Stimulated activated naive B cell treated with anti-CD40 and anti-IgM and Interleukin-4, amounts not matched to agents 10 μg/mL and 1 μg/mL and 100 μg/mL, for 72 hours (primary cell): ENCODE results near the gene RNF227.
"Not testable (repeated sequence)": the region's sequence is repeated elsewhere in the genome, so short reads cannot be mapped to it uniquely, and the experiment has no call there.

Experiments
- ATAC-seq, 2 donors: fragments of 150-1000 bp; cut with Tn5 transposase; replicated peaks; 2 replicates each; pipeline ENCODE4 v1.10.0; 2021; ENCODE audit warnings: moderate library complexity in 1 of 2
- DNase-seq: peaks from one replicate; pipeline ENCODE4 v3.0.0; 2021
- H3K27ac Mint-ChIP-seq: one replicate; pipeline ENCODE4 v1.8.0; 2022; ENCODE audit warnings: mild to moderate bottlenecking, mixed read lengths
- H3K27me3 Mint-ChIP-seq, 2 donors: one replicate each; pipeline ENCODE4 v1.8.0; 2022; ENCODE audit warnings: mixed read lengths in 2 of 2
- H3K36me3 Mint-ChIP-seq, 2 donors: one replicate each; pipeline ENCODE4 v1.8.0; 2022; ENCODE audit warnings: mixed read lengths in 2 of 2, mild to moderate bottlenecking in 1 of 2
- H3K4me1 Mint-ChIP-seq, 2 donors: one replicate each; pipeline ENCODE4 v1.8.0; 2022; ENCODE audit warnings: mixed read lengths in 2 of 2, mild to moderate bottlenecking in 1 of 2
- H3K4me3 Mint-ChIP-seq, 2 donors: one replicate each; pipeline ENCODE4 v1.8.0; 2022; ENCODE audit warnings: mild to moderate bottlenecking in 2 of 2, mixed read lengths in 2 of 2, moderate library complexity in 1 of 2
- H3K9me3 Mint-ChIP-seq, 2 donors: one replicate each; pipeline ENCODE4 v1.8.0; 2022; ENCODE audit warnings: mixed read lengths in 2 of 2, mild to moderate bottlenecking in 1 of 2

The RNF227 gene

GRCh38 chr17:7878234-7878633 is 37.9 kb downstream of the RNF227 start:
- Mint-ChIP-seq H3K4me3 (no peak overlapping the region), H3K36me3 (peaks cover 18% of the 10 kb centered on the region in 2 donors), H3K9me3 (no peaks in the 10 kb centered on the region), H3K27me3 (no peaks in the 10 kb centered on the region), H3K27ac (no peak overlapping the region), H3K4me1 (peaks cover 9 to 10% of the 10 kb centered on the region in 2 donors)
- DNase-seq = no peak
- no peak for ATAC-seq

GRCh38 chr17:7875804-7876370 is 40.2 kb downstream of the RNF227 start:
- H3K9me3 Mint-ChIP-seq = no peaks in the 10 kb centered on the region
- peaks cover 20 to 24% of the 10 kb centered on the region in 2 donors for H3K36me3 Mint-ChIP-seq
- DNase-seq = no peak
- no peaks in the 10 kb centered on the region for H3K27me3 Mint-ChIP-seq
- no peak overlapping the region for H3K4me3 Mint-ChIP-seq
- peaks cover 9 to 10% of the 10 kb centered on the region in 2 donors for H3K4me1 Mint-ChIP-seq
- no peak for ATAC-seq
- no peak overlapping the region for H3K27ac Mint-ChIP-seq

- H3K36me3 Mint-ChIP-seq = peaks cover 21 to 26% of the 10 kb centered on the region in 2 donors
- H3K27ac Mint-ChIP-seq = no peak overlapping the region
- DNase-seq (no peak), ATAC-seq (no peak)
- H3K27me3 Mint-ChIP-seq = no peaks in the 10 kb centered on the region
- peaks cover 11 to 12% of the 10 kb centered on the region in 2 donors for H3K4me1 Mint-ChIP-seq
- H3K4me3 Mint-ChIP-seq = no peak overlapping the region
- no peaks in the 10 kb centered on the region for H3K9me3 Mint-ChIP-seq
These were observed 43.0 kb downstream of the RNF227 start for GRCh38 chr17:7873051-7873450.

DNA sequence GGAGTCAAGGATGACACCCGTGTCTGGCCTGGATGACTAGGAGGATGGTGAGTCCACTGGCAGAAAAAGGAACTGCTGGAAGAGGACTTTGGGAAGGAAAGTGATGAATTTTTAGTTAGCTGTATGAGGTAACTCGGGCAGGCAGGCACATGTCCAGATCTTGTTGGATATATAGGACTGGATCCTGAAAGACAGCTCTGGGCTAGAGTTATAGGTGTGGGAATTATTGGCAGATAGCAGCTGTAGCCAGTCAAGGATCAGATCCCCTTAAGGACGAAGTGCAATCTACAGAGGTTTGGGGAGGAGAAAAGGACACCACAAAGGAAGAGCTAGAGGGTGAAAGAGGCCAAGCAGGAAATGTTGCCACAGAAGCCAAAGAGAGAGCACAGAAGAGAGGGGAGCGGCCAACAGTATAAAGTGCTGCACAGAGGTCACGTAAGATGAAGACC is 48.2 kb downstream of the RNF227 start:
- no peak for DNase-seq
- H3K4me3 Mint-ChIP-seq = no peak overlapping the region
- H3K4me1 Mint-ChIP-seq = peaks cover 6 to 17% of the 10 kb centered on the region in 2 donors

GRCh38 chr17:7864995-7865650 is 51.0 kb downstream of the RNF227 start:
- Mint-ChIP-seq H3K9me3 (no peaks in the 10 kb centered on the region), H3K36me3 (peaks cover 23 to 34% of the 10 kb centered on the region in 2 donors), H3K4me1 (peaks cover 11 to 22% of the 10 kb centered on the region in 2 donors), H3K4me3 (no peak overlapping the region), H3K27ac (no peak overlapping the region), H3K27me3 (no peaks in the 10 kb centered on the region)
- DNase-seq (no peak), ATAC-seq (no peak)

More for the DNA sequence above, 48.2 kb downstream of the RNF227 start:
- no peak overlapping the region for H3K27ac Mint-ChIP-seq
- peaks cover 21% of the 10 kb centered on the region in 2 donors for H3K36me3 Mint-ChIP-seq
- no peaks in the 10 kb centered on the region for H3K9me3 Mint-ChIP-seq
- H3K27me3 Mint-ChIP-seq = no peaks in the 10 kb centered on the region
- ATAC-seq = no peak

- H3K9me3 Mint-ChIP-seq, H3K27me3 Mint-ChIP-seq, H3K27ac Mint-ChIP-seq, H3K4me3 Mint-ChIP-seq, ATAC-seq, DNase-seq: not testable (repeated sequence)
- peaks cover 23 to 39% of the 10 kb centered on the region in 2 donors for H3K36me3 Mint-ChIP-seq
- H3K4me1 Mint-ChIP-seq = peaks cover 11 to 22% of the 10 kb centered on the region in 2 donors
These were observed 51.7 kb downstream of the RNF227 start for GRCh38 chr17:7864384-7864783.
